ENCODE measurements around the gene ZDHHC7.
"Not testable (repeated sequence)": the region's sequence is repeated elsewhere in the genome, so short reads cannot be mapped to it uniquely, and the experiment has no call there.

ZDHHC7 gene

GRCh38 chr16:84947022-84947421 lies 64.3 kb downstream of the ZDHHC7 start:
- no peaks in the 10 kb centered on the region for H3K9me3 Mint-ChIP-seq
- peaks cover under 1% of the 10 kb centered on the region for H3K4me1 Mint-ChIP-seq (ENCODE audit: low read depth)
- no peaks in the 10 kb centered on the region for H3K36me3 Mint-ChIP-seq (ENCODE audit: low read depth)
- no peak overlapping the region for H3K4me3 Mint-ChIP-seq
- no peak overlapping the region for H3K27ac Mint-ChIP-seq
- H3K27me3 Mint-ChIP-seq (ENCODE audit: low read depth): peaks cover 8% of the 10 kb centered on the region

GRCh38 chr16:84943620-84944019 lies 67.7 kb downstream of the ZDHHC7 start:
- Mint-ChIP-seq H3K27me3 (ENCODE audit: low read depth) (peaks cover 3% of the 10 kb centered on the region), H3K4me1 (ENCODE audit: low read depth) (no peaks in the 10 kb centered on the region), H3K27ac (no peak overlapping the region), H3K4me3 (no peak overlapping the region), H3K36me3 (ENCODE audit: low read depth) (no peaks in the 10 kb centered on the region), H3K9me3 (no peaks in the 10 kb centered on the region)

GRCh38 chr16:84942786-84943185 lies 68.5 kb downstream of the ZDHHC7 start:
- Mint-ChIP-seq H3K27me3 (ENCODE audit: low read depth) (peaks cover 3% of the 10 kb centered on the region), H3K36me3 (ENCODE audit: low read depth) (no peaks in the 10 kb centered on the region), H3K27ac (no peak overlapping the region), H3K4me1 (ENCODE audit: low read depth) (no peaks in the 10 kb centered on the region), H3K4me3 (no peak overlapping the region), H3K9me3 (no peaks in the 10 kb centered on the region)

- no peaks in the 10 kb centered on the region for H3K9me3 Mint-ChIP-seq
- no peak overlapping the region for H3K27ac Mint-ChIP-seq
- H3K4me1 Mint-ChIP-seq (ENCODE audit: low read depth): no peaks in the 10 kb centered on the region
- H3K36me3 Mint-ChIP-seq (ENCODE audit: low read depth): no peaks in the 10 kb centered on the region
- peaks cover 3% of the 10 kb centered on the region for H3K27me3 Mint-ChIP-seq (ENCODE audit: low read depth)
- H3K4me3 Mint-ChIP-seq: no peak overlapping the region
These were observed 69.4 kb downstream of the ZDHHC7 start for GRCh38 chr16:84941921-84942320.

- Mint-ChIP-seq H3K36me3 (ENCODE audit: low read depth) (no peaks in the 10 kb centered on the region), H3K27ac (no peak overlapping the region), H3K27me3 (ENCODE audit: low read depth) (peaks cover 3% of the 10 kb centered on the region), H3K4me1 (ENCODE audit: low read depth) (no peaks in the 10 kb centered on the region), H3K4me3 (no peak overlapping the region), H3K9me3 (no peaks in the 10 kb centered on the region)
These were observed 70.4 kb downstream of the ZDHHC7 start for GRCh38 chr16:84940670-84941551.

GRCh38 chr16:84938616-84939015 lies 72.7 kb downstream of the ZDHHC7 start:
- not testable (repeated sequence) for H3K9me3 Mint-ChIP-seq; H3K4me1 Mint-ChIP-seq (ENCODE audit: low read depth); H3K36me3 Mint-ChIP-seq (ENCODE audit: low read depth); H3K27ac Mint-ChIP-seq; H3K27me3 Mint-ChIP-seq (ENCODE audit: low read depth); H3K4me3 Mint-ChIP-seq

- no peak overlapping the region for H3K4me3 Mint-ChIP-seq
- no peaks in the 10 kb centered on the region for H3K4me1 Mint-ChIP-seq (ENCODE audit: low read depth)
These were observed 73.9 kb downstream of the ZDHHC7 start for GRCh38 chr16:84937196-84938005.

GRCh38 chr16:84933774-84934631 lies 77.3 kb downstream of the ZDHHC7 start:
- Mint-ChIP-seq H3K4me3 (no peak overlapping the region), H3K9me3 (no peaks in the 10 kb centered on the region), H3K27me3 (ENCODE audit: low read depth) (no peaks in the 10 kb centered on the region), H3K4me1 (ENCODE audit: low read depth) (no peaks in the 10 kb centered on the region), H3K36me3 (ENCODE audit: low read depth) (no peaks in the 10 kb centered on the region), H3K27ac (no peak overlapping the region)

More at GRCh38 chr16:84937196-84938005, 73.9 kb downstream of the ZDHHC7 start:
- no peaks in the 10 kb centered on the region for H3K36me3 Mint-ChIP-seq (ENCODE audit: low read depth)
- no peak overlapping the region for H3K27ac Mint-ChIP-seq
- H3K27me3 Mint-ChIP-seq (ENCODE audit: low read depth): no peaks in the 10 kb centered on the region
- H3K9me3 Mint-ChIP-seq: no peaks in the 10 kb centered on the region

- no peaks in the 10 kb centered on the region for H3K9me3 Mint-ChIP-seq
- no peak overlapping the region for H3K4me3 Mint-ChIP-seq
- H3K36me3 Mint-ChIP-seq (ENCODE audit: low read depth): no peaks in the 10 kb centered on the region
- H3K27ac Mint-ChIP-seq: no peak overlapping the region
- H3K4me1 Mint-ChIP-seq (ENCODE audit: low read depth): no peaks in the 10 kb centered on the region
- H3K27me3 Mint-ChIP-seq (ENCODE audit: low read depth): no peaks in the 10 kb centered on the region
These were observed 78.7 kb downstream of the ZDHHC7 start for GRCh38 chr16:84932681-84933080.

- H3K36me3 Mint-ChIP-seq (ENCODE audit: low read depth): no peaks in the 10 kb centered on the region
- no peak overlapping the region for H3K4me3 Mint-ChIP-seq
- no peaks in the 10 kb centered on the region for H3K9me3 Mint-ChIP-seq
- no peak overlapping the region for H3K27ac Mint-ChIP-seq
- H3K4me1 Mint-ChIP-seq (ENCODE audit: low read depth): no peaks in the 10 kb centered on the region
- H3K27me3 Mint-ChIP-seq (ENCODE audit: low read depth): no peaks in the 10 kb centered on the region
These were observed 79.8 kb downstream of the ZDHHC7 start for GRCh38 chr16:84931506-84931905.

- peak overlapping the region; percentile 17 for H3K27ac Mint-ChIP-seq
These were observed 80.2 kb downstream of the ZDHHC7 start for GRCh38 chr16:84931107-84931494.

GRCh38 chr16:84930298-84931106 lies 80.8 kb downstream of the ZDHHC7 start:
- Mint-ChIP-seq H3K4me1 (ENCODE audit: low read depth) (peaks cover 2% of the 10 kb centered on the region), H3K27me3 (ENCODE audit: low read depth) (no peaks in the 10 kb centered on the region), H3K36me3 (ENCODE audit: low read depth) (no peaks in the 10 kb centered on the region), H3K9me3 (no peaks in the 10 kb centered on the region), H3K4me3 (no peak overlapping the region), H3K27ac (peak overlapping the region; percentile 41)

More at GRCh38 chr16:84931107-84931494, 80.2 kb downstream of the ZDHHC7 start:
- H3K36me3 Mint-ChIP-seq (ENCODE audit: low read depth): no peaks in the 10 kb centered on the region
- no peaks in the 10 kb centered on the region for H3K27me3 Mint-ChIP-seq (ENCODE audit: low read depth)
- no peaks in the 10 kb centered on the region for H3K9me3 Mint-ChIP-seq
- H3K4me1 Mint-ChIP-seq (ENCODE audit: low read depth): peaks cover 1% of the 10 kb centered on the region
- no peak overlapping the region for H3K4me3 Mint-ChIP-seq

- Mint-ChIP-seq H3K36me3 (ENCODE audit: low read depth) (no peaks in the 10 kb centered on the region), H3K4me3 (no peak overlapping the region), H3K4me1 (ENCODE audit: low read depth) (peaks cover 2% of the 10 kb centered on the region), H3K27me3 (ENCODE audit: low read depth) (no peaks in the 10 kb centered on the region), H3K9me3 (no peaks in the 10 kb centered on the region), H3K27ac (no peak overlapping the region)
These were observed 81.7 kb downstream of the ZDHHC7 start for GRCh38 chr16:84929421-84930297.
